K562 (cell line): Measurements from ENCODE around the gene TSPAN13. TPM values are rescaled to one million over a fixed set of nuclear protein-coding genes. Genes with fewer than 3 reads are reported as not detected.

ENCODE experiments used
- ATAC-seq: fragments of 200-7000 bp; cut with Tn5 transposase; 3 replicates; pipeline ENCODE4 v1.9.1; 2020; ENCODE audit warnings: moderate library complexity
- BruUV-seq: library from RNA; stranded (reverse); fragments of 400-500 nt; replicated peaks from 2 replicates; lab custom pipeline; 2021; lab: Mats Ljungman, UMichigan
- CTCF ChIA-PET: fragments of 300-600 bp; formaldehyde crosslinking; extraction: SDS; loops from one replicate; lab custom pipeline; 2021; ENCODE audit warnings: low intra/inter-chr PET ratio; lab: Yijun Ruan, JAX
- POLR2A ChIA-PET: fragments of 300-600, 350-650 bp; sonication (Branson Sonifier 250); formaldehyde crosslinking; extraction: SDS; loops from one replicate; lab custom pipeline; 2021; ENCODE audit warnings: antibody characterized with exemption, inconsistent platforms; lab: Yijun Ruan, JAX
- DNase-seq, 4 experiments: peaks; one replicate each; pipeline versions ENCODE4 v3.0.0 to v3.0.0-alpha.2; 2011 to 2018; ENCODE audit warnings: low spot score in 3 of 4, mixed read lengths in 3 of 4; ENCODE audit errors: extremely low read depth in 1 of 4
- FAIRE-seq: peaks from 2 replicates; lab custom pipeline; 2011; peaks lifted over from hg19 to GRCh38; lab: Jason Lieb, UNC
- H2AFZ ChIP-seq: 2 replicates; pipeline ENCODE4 v1.6.0; 2011; ENCODE audit warnings: low read depth, low read length, control low read depth, inconsistent platforms
- H3K27ac ChIP-seq: fragments of 200-600 bp; 3 replicates; pipeline ENCODE4 v1.8.0; 2011; ENCODE audit warnings: low read depth, mild to moderate bottlenecking, control low read depth, inconsistent platforms, low read length, moderate library complexity, mixed read lengths; ENCODE audit errors: extremely low read depth
- H3K27me3 ChIP-seq, 2 experiments: fragments of 300-600 bp in 1 of 2; 2 replicates in 1 of 2; 3 replicates in 1 of 2; pipeline versions ENCODE4 v1.6.0 to v1.8.0; 2011; ENCODE audit warnings: inconsistent platforms in 2 of 2, low read length in 2 of 2, mild to moderate bottlenecking in 1 of 2, mixed read lengths in 1 of 2, moderate library complexity in 1 of 2; ENCODE audit not compliant: control insufficient read depth in 2 of 2, insufficient read depth in 2 of 2
- H3K36me3 ChIP-seq: fragments of 300-600 bp; 3 replicates; pipeline ENCODE4 v1.8.0; 2011; ENCODE audit warnings: mild to moderate bottlenecking, low read length, inconsistent platforms; ENCODE audit not compliant: control insufficient read depth, insufficient read depth
- H3K4me1 ChIP-seq, 2 experiments: fragments of 200-600 bp in 1 of 2; replicated peaks in 1 of 2; 2 replicates in 1 of 2; 3 replicates in 1 of 2; pipeline versions ENCODE4 v1.5.1 to v1.8.0; 2011; ENCODE audit warnings: inconsistent platforms in 2 of 2, low read length in 2 of 2, mild to moderate bottlenecking in 1 of 2, mixed read lengths in 1 of 2, moderate library complexity in 1 of 2; ENCODE audit not compliant: control insufficient read depth in 2 of 2, insufficient read depth in 2 of 2
- H3K4me2 ChIP-seq: 2 replicates; pipeline ENCODE4 v1.6.1; 2011; ENCODE audit warnings: low read length, control low read depth, inconsistent platforms, mixed read lengths; ENCODE audit not compliant: insufficient read depth
- H3K4me3 ChIP-seq: fragments of 200-600 bp; sonication (generic), shearing (Covaris generic); 2 replicates; pipeline ENCODE4 v1.5.1; 2016; ENCODE audit warnings: control low read depth, inconsistent platforms
- H3K79me2 ChIP-seq: fragments of 200-600 bp; 3 replicates; pipeline ENCODE4 v1.8.0; 2011; ENCODE audit warnings: low read length, inconsistent platforms; ENCODE audit not compliant: control insufficient read depth, insufficient read depth
- H3K9ac ChIP-seq, 2 experiments: 2 replicates each; pipeline versions ENCODE4 v1.6.0 to v1.6.1; 2011; ENCODE audit warnings: low read depth in 2 of 2, low read length in 2 of 2, control low read depth in 1 of 2, inconsistent platforms in 1 of 2, mild to moderate bottlenecking in 1 of 2, mixed read lengths in 1 of 2; ENCODE audit not compliant: insufficient read depth in 1 of 2
- H3K9me1 ChIP-seq: one replicate; pipeline ENCODE4 v1.6.0; 2011; ENCODE audit warnings: inconsistent platforms, mild to moderate bottlenecking, low read length, moderate library complexity; ENCODE audit not compliant: control insufficient read depth, insufficient read depth
- H3K9me3 ChIP-seq: replicated peaks from 2 replicates; pipeline ENCODE4 v1.5.1; 2011; ENCODE audit warnings: low read depth, low read length, inconsistent platforms; ENCODE audit not compliant: control insufficient read depth, insufficient read depth
- H4K20me1 ChIP-seq: replicated peaks from 2 replicates; pipeline ENCODE4 v1.6.1; 2011; ENCODE audit warnings: low read length, inconsistent platforms, mixed read lengths; ENCODE audit not compliant: control insufficient read depth, insufficient read depth
- ARID2 ChIP-seq: fragments of 450-650 bp; IDR thresholded peaks from 2 replicates; pipeline ENCODE4 v1.6.1; 2017; ENCODE audit warnings: antibody characterized with exemption, mild to moderate bottlenecking
- CXXC5 ChIP-seq: fragments of 250-450 bp; sonication (Bioruptor Pico); IDR thresholded peaks from 2 replicates; pipeline ENCODE4 v1.8.0; 2022; ENCODE audit warnings: inconsistent platforms, mild to moderate bottlenecking, moderate library complexity
- DNMT1 ChIP-seq: fragments of 450-650 bp; IDR thresholded peaks from 2 replicates; pipeline ENCODE4 v1.6.1; 2016; ENCODE audit warnings: antibody characterized with exemption, mild to moderate bottlenecking
- HMBOX1 ChIP-seq: sonication (generic); IDR thresholded peaks from 2 replicates; pipeline ENCODE4 v1.6.1; 2016
- KLF16 ChIP-seq: IDR thresholded peaks from 2 replicates; pipeline ENCODE4 v1.6.1; 2016; ENCODE audit warnings: antibody characterized with exemption
- MAFG ChIP-seq: fragments of 450-650 bp; conservative IDR thresholded peaks from 2 replicates; pipeline ENCODE4 v1.6.1; 2016; ENCODE audit warnings: missing genetic modification characterization, missing compliant biosample characterization
- MEIS2 ChIP-seq: fragments of 450-650 bp; IDR thresholded peaks from 2 replicates; pipeline ENCODE4 v1.6.1; 2014; ENCODE audit warnings: mild to moderate bottlenecking; ENCODE audit not compliant: partially characterized antibody
- MTA1 ChIP-seq: fragments of 450-650 bp; IDR thresholded peaks from 2 replicates; pipeline ENCODE4 v1.6.1; 2017; ENCODE audit warnings: borderline replicate concordance
- PURB ChIP-seq: sonication (generic); formaldehyde crosslinking; IDR thresholded peaks from 2 replicates; pipeline ENCODE4 v1.9.0; 2021; ENCODE audit warnings: low read depth, mild to moderate bottlenecking, missing genetic modification reagents
- RBFOX2 ChIP-seq: fragments of 200-400 bp; formaldehyde crosslinking; IDR thresholded peaks from 2 replicates; pipeline ENCODE4 v1.6.1; 2017; ENCODE audit warnings: low read depth, mild to moderate bottlenecking, low read length, moderate library complexity
- SNIP1 ChIP-seq: fragments of 450-650 bp; IDR thresholded peaks from 2 replicates; pipeline ENCODE4 v1.7.1; 2017; ENCODE audit warnings: low read depth, mild to moderate bottlenecking
- STAT5B ChIP-seq: fragments of 250-450 bp; sonication (Bioruptor Pico); IDR thresholded peaks from 2 replicates; pipeline ENCODE4 v1.8.0; 2021; ENCODE audit warnings: mild to moderate bottlenecking, inconsistent platforms
- TOE1 ChIP-seq, 2 experiments: fragments of 450-650 bp in 1 of 2; sonication (generic) in 1 of 2; formaldehyde crosslinking in 1 of 2; IDR thresholded peaks; 2 replicates each; pipeline versions ENCODE4 v1.7.1 to v1.8.0; 2016 to 2022; ENCODE audit warnings: borderline replicate concordance in 2 of 2, mild to moderate bottlenecking in 2 of 2, antibody characterized with exemption in 1 of 2, inconsistent platforms in 1 of 2, low read depth in 1 of 2, missing genetic modification reagents in 1 of 2, moderate library complexity in 1 of 2
- ZC3H8 ChIP-seq: fragments of 450-650 bp; IDR thresholded peaks from 2 replicates; pipeline ENCODE4 v1.6.1; 2017
- ZFP1 ChIP-seq: fragments of 450-650 bp; formaldehyde crosslinking; IDR thresholded peaks from 2 replicates; pipeline ENCODE4 v1.4.0; 2020; ENCODE audit warnings: mild to moderate bottlenecking, mixed read lengths
- ZNF124 ChIP-seq: sonication (generic); formaldehyde crosslinking; IDR thresholded peaks from 2 replicates; pipeline ENCODE4 v1.8.1; 2022; ENCODE audit warnings: missing genetic modification reagents
- ZNF384 ChIP-seq: IDR thresholded peaks from 2 replicates; pipeline ENCODE4 v1.6.1; 2012; ENCODE audit warnings: low read depth, low read length, improper control_type of control experiment
- ZNF785 ChIP-seq: fragments of 250-450 bp; sonication (Bioruptor Pico); IDR thresholded peaks from 2 replicates; pipeline ENCODE4 v1.4.0; 2020; ENCODE audit warnings: mild to moderate bottlenecking
- in situ Hi-C: fragments of 300-500 bp; cut with MboI; formaldehyde crosslinking; loops from 4 replicates; pipeline ENCODE4 v1.15.0; 2018; ENCODE audit warnings: inconsistent platforms, mixed read lengths
- intact Hi-C: fragments of 100-400 bp; cut with micrococcal nuclease; formaldehyde crosslinking; loops from 2 replicates; pipeline ENCODE4 v1.14.2; 2022
- polyA plus RNA-seq, 8 experiments: library from polyadenylated mRNA; depleted of rRNA in 4 of 8; stranded (reverse) in 5 of 8; unstranded in 3 of 8; fragments of >200 nt; fragmentation: Nextera tagmentation in 2 of 8; fragmentation: Illumina TruSeq in 1 of 8; extraction: Ambion mirVana in 2 of 8; extraction: Trizol in 1 of 8; gene quantifications; 2 replicates each; pipeline versions ENCODE4 v1.2.1 to v1.2.3, GENCODE V29; 2011 to 2014; ENCODE audit warnings: inconsistent platforms in 1 of 8, missing spikeins in 1 of 8
- total RNA-seq, 7 experiments: library from RNA; depleted of rRNA in 6 of 7; stranded (reverse); fragments of >200 nt in 6 of 7; fragmentation: Illumina TruSeq in 2 of 7; extraction: Trizol in 2 of 7; gene quantifications; 2 replicates each; pipeline versions ENCODE4 v1.2.1 to v1.2.3, GENCODE V29; 2011 to 2021; ENCODE audit warnings: low replicate concordance in 1 of 7
- TF ChIP-seq, protein P1 (sequence below): IDR thresholded peaks from 3 replicates; pipeline ENCODE4 v1.6.1; 2011; ENCODE audit warnings: borderline replicate concordance, mild to moderate bottlenecking, moderate library complexity; ENCODE audit not compliant: insufficient read length; ENCODE audit errors: extremely low read depth

Gene TSPAN13
- total and polyA plus RNA-seq, 9 of the 15 experiments (the other 6 are each of a cell fraction or from before 2014, with no cell fraction given), result 7.8 to 46.3 (median 20.0) TPM

DNA sequence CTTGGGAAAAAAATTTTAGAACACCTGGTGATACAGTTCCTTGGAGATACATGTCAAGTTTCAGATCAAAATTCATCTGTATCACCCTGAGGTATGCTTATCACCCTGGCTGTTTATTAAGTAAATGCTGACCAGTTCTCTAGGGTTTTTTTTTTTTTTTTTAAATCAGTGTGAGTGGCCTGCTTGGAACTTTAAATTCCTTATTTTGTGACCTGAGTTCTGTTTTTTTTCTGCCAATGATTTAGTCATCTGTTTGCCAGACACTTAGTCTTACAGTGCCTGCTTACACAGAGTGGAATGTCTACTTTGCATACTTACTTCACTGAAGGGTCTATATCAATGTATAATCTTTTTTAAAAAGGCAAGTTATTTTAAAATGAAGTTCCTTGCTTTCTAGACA, 1.8 kb downstream of the TSPAN13 start:
- Histone ChIP-seq H3K79me2 (peaks cover 47% of the 10 kb centered on the region), H3K9me3 (no peaks in the 10 kb centered on the region; the same call in 1 of the 2 replicates), H3K9ac (peak overlapping the region in 1 of 2 experiments; percentile 54; a peak in 2 of 4 replicates), H4K20me1 (no peaks in the 10 kb centered on the region), H3K4me2 (peak overlapping the region; percentile 92), H3K4me1 (peaks cover 9 to 11% of the 10 kb centered on the region in 2 experiments; a peak in 4 of 5 replicates), H3K9me1 (no peaks in the 10 kb centered on the region), H2AFZ (no peak overlapping the region; the same call in 1 of the 2 replicates), H3K27me3 (no peaks in the 10 kb centered on the region), H3K36me3 (no peaks in the 10 kb centered on the region; the same call in 2 of the 3 replicates), H3K27ac (peak overlapping the region; percentile 35; the same call in 2 of the 3 replicates), H3K4me3 (peak overlapping the region; percentile 72; the same call in 1 of the 2 replicates)
- FAIRE-seq, result no peak
- in situ Hi-C loops (no loop called here), intact Hi-C loops (loop anchor here (10.0 kb wide), 3 partner anchors 51 to 491 kb away; partner anchors contain the start of gene CRPPA)
- TF ChIP-seq ZNF785 (CRISPR knock-in tag), result no peak
- TF ChIP-seq MTA1, result no peak
- TF ChIP-seq ARID2, result no peak
- 0 out of 2 replicates have a peak, but pooled peaks have one; percentile 1 for TF ChIP-seq HMBOX1
- TF ChIP-seq STAT5B, result no peak
- no peak for TF ChIP-seq CXXC5 (CRISPR knock-in tag)
- TF ChIP-seq ZC3H8, result no peak
- no peak for TF ChIP-seq DNMT1
- TF ChIP-seq SNIP1, result no peak
- TF ChIP-seq TOE1 (IDR thresholded peaks at IDR 0.05; ENCODE audit: borderline replicate concordance), result no peak
- no peak for TF ChIP-seq TOE1 (CRISPR knock-in tag; IDR thresholded peaks at IDR 0.05; ENCODE audit: borderline replicate concordance, low read depth)
- TF ChIP-seq KLF16, result no peak
- no peak for TF ChIP-seq MEIS2
- no peak for TF ChIP-seq PURB (CRISPR knock-in tag)
- TF ChIP-seq ZNF124 (CRISPR knock-in tag), result no peak
- TF ChIP-seq, protein P1, sequence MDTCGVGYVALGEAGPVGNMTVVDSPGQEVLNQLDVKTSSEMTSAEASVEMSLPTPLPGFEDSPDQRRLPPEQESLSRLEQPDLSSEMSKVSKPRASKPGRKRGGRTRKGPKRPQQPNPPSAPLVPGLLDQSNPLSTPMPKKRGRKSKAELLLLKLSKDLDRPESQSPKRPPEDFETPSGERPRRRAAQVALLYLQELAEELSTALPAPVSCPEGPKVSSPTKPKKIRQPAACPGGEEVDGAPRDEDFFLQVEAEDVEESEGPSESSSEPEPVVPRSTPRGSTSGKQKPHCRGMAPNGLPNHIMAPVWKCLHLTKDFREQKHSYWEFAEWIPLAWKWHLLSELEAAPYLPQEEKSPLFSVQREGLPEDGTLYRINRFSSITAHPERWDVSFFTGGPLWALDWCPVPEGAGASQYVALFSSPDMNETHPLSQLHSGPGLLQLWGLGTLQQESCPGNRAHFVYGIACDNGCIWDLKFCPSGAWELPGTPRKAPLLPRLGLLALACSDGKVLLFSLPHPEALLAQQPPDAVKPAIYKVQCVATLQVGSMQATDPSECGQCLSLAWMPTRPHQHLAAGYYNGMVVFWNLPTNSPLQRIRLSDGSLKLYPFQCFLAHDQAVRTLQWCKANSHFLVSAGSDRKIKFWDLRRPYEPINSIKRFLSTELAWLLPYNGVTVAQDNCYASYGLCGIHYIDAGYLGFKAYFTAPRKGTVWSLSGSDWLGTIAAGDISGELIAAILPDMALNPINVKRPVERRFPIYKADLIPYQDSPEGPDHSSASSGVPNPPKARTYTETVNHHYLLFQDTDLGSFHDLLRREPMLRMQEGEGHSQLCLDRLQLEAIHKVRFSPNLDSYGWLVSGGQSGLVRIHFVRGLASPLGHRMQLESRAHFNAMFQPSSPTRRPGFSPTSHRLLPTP, result no peak
- no peak for TF ChIP-seq MAFG
- 0 out of 2 replicates have a peak, but pooled peaks have one; percentile 17 for TF ChIP-seq RBFOX2
- TF ChIP-seq ZNF384, result peak; percentile 42
- no peak for TF ChIP-seq ZFP1 (CRISPR knock-in tag)
- DNase-seq, result no peak
- ATAC-seq, result peak; percentile 10
- no TSS peak for BruUV-seq
- POLR2A ChIA-PET, result interaction anchor here (0.8 to 2.2 kb wide), 6 partner anchors 11 to 16 kb away, joined by 3 to 8 read pairs (median 6); no protein-coding TSS in a partner anchor
- CTCF ChIA-PET, result no interaction called here
